Gastrocnemius medialis (tissue), 4 donors: Measurements from ENCODE around the gene TGFB1.

ENCODE experiments used
- POLR2A ChIP-seq, 2 donors: fragments of 450-650 bp; IDR thresholded peaks; one replicate each; pipeline ENCODE4 v1.6.1; 2017; ENCODE audit warnings: antibody characterized with exemption in 2 of 2, mild to moderate bottlenecking in 2 of 2, moderate library complexity in 2 of 2
- TF ChIP-seq, protein P1 (sequence below), 5 experiments: fragments of 450-650 bp in 3 of 5; fragments of 200-600 bp in 2 of 5; sonication (generic) in 2 of 5; IDR thresholded peaks in 4 of 5; conservative IDR thresholded peaks in 1 of 5; 1 replicate in 4 of 5; 2 replicates in 1 of 5; pipeline ENCODE4 v1.5.1; 2016 to 2019; ENCODE audit warnings: antibody characterized with exemption in 5 of 5, mild to moderate bottlenecking in 3 of 5, moderate library complexity in 3 of 5

DNA sequence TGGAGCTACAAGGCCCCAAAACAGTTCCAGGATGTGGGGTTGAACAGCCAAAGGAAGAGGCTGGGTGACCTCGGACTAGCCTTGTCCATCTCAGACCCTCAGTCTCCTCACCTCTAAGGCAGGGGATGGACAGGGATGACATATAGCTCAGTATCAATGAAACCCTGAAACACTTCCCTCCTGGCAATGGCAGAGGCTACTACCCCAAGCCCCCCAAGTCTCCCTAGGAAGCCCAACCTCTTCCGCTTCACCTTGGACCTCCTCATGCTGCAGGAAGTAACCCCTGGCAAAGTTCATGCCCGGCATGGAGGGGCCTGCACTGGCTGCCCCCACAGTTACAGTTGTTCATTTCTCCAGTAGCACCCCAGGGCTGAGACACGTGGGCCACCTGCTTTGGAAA is 33.2 kb downstream of the TGFB1 start:
- TF ChIP-seq POLR2A (IDR thresholded peaks at IDR 0.05): no peak
- TF ChIP-seq, protein P1, sequence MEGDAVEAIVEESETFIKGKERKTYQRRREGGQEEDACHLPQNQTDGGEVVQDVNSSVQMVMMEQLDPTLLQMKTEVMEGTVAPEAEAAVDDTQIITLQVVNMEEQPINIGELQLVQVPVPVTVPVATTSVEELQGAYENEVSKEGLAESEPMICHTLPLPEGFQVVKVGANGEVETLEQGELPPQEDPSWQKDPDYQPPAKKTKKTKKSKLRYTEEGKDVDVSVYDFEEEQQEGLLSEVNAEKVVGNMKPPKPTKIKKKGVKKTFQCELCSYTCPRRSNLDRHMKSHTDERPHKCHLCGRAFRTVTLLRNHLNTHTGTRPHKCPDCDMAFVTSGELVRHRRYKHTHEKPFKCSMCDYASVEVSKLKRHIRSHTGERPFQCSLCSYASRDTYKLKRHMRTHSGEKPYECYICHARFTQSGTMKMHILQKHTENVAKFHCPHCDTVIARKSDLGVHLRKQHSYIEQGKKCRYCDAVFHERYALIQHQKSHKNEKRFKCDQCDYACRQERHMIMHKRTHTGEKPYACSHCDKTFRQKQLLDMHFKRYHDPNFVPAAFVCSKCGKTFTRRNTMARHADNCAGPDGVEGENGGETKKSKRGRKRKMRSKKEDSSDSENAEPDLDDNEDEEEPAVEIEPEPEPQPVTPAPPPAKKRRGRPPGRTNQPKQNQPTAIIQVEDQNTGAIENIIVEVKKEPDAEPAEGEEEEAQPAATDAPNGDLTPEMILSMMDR (IDR thresholded peaks at IDR 0.05 in 4 of 5, conservative IDR thresholded peaks at IDR 0.05 in 1 of 5): no peak
